UCSD-AML1 (cell line): Measurements from ENCODE around the gene DISC1.
"Not testable (repeated sequence)": the region's sequence is repeated elsewhere in the genome, so short reads cannot be mapped to it uniquely, and the experiment has no call there.

Experiments
- DNase-seq: peaks from one replicate; lab custom pipeline; 2025; ENCODE audit not compliant: unreplicated experiment; lab: John Stamatoyannopoulos, UW

Gene DISC1

DNA sequence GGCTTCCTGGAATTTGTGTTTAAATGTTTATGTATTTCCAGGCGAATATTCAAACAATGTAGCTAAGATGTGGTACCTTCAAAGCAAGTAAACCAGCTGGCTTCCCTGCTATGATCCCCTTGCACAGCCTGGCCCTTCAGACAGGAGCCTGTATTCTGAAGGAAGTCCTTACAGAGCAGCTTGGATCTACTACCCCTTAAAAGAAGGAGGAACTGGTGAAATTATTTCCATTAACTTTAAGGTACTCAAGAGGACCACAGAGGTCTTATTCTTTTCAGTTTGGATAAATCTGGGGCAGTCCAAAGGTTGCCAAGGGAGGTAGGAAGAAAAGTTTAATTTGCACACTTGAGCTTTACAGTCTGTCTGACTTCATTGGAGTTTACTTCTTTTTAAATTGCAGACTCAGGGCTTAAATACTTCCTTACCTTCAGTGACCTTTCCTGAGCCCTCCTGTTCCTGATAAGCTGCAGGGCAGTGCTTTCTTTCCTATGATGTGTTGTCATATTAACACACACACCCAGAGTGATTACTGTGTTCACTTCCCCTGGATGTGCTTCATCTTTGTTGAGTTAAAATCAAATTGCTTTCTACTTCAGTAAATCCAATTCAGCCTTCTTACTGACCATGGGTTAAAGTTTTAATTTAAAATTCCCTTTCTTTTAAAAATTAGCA is 40.5 kb downstream of the DISC1 start:
- DNase-seq, result no peak

DNA sequence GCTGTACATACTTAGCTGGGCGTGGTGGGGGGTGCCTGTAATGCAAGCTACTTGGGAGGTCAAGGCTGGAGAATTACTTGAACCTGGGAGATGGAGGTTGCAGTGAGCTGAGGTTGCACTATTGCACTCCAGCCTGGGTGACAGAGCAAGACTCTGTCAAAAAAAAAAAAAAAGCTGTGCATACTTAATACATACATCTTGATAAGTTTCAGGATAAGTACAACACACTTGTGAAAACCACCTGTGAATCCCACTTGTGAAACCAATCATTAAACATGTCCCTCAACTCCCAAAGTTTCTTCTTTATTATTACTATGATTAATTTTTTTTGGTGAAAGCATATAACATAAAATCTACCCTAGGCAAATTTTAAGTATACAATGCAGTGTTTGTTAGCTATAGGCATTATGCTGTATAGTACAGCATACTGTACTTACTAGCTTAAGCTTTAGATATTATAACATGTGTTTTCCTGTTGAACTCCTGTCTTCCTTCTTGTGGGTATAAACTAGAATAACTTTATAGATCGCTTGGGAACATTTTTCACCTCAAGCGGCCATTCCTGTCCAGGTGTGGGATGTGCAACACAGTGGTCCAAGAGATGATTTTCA is 41.4 kb downstream of the DISC1 start:
- no peak for DNase-seq

DNA sequence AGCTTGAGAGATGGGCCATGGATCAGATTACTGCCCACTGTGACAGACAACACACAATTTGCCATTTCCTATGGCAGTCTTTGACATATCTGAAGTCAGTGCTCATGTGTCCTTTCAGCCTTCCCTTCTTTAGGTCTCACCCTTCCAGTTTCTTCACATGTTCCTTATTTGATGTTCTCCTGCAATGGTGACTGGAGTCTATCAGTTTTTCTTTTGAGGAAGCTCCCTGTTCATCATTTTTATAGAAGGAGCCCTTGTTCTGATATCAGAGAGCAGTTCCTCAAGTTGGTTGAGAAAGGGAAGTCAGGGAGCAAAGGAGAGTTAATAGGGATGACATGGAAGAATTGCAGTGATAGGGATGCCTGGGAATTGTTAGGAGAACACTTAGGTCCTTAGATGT is 42.2 kb downstream of the DISC1 start:
- DNase-seq, result no peak

DNA sequence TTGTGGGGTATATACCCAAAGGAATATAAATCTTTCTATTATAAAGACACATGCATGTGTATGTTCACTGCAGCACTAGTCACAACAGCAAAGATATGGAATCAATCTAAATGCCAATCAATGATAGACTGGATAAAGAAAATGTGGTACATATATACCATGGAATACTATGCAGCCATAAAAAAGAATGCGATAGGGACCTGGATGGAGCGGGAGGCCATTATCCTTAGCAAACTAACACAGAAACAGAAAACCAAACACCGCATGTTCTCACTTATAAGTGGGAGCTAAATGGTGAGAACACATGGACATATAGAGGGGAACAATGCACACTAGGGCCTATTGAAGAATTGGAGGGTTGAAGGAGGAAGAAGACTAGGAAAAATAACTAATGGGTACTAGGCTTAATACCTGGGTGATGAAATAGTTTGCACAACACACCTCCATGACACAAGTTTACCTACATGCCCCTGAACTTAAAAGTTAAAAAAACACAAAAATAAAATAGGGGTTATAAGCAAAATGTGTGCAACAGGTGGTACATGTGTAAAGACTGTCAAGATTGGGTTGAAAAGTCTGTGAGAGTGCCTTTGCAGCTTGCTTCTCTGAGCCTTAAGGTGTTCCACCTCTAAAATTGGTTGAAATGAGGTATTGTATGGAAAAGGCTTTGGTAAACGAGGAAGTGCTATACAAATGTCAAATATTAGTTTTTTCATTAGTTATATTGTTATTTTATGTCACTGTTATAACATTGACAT is 43.5 kb downstream of the DISC1 start:
- DNase-seq, result not testable (repeated sequence)

DNA sequence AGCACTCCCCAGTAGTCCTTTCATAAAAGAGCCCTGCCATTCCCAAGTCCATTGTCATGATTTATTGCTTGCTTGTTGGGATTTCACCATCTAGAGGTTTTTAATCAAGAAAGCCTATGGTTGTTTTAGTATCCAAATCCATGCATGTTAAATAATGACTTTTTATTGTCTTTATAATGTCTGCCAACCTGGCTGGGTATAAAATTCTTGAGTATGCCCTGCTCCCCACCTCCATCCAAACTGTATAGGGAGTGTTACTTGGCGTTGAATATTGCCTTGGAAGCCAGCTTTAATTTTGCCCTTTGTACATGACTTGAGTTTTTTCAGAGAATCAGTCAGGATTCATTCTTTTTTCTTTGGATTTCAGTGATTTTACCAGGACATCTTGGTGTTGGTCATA is 44.2 kb downstream of the DISC1 start:
- DNase-seq, result no peak

DNA sequence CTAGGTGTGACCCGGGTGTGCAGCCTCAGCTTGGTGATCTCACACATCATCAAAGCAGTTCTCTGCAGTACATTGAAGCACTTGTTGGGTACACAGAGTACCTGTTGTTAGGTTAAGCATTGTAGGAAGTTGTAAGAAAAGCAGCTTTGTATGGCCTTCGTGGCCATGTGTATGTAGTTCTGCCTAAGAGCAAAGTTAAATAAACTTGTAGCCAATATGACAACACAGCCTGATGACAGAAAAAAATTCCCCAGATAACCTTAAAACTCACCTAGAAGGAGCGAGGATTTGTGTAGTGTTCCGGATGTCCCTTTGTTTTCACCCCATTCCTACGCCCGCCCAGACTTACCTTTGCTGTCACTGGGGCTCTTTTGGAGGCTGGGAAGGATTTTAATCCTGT is 48.0 kb downstream of the DISC1 start:
- no peak for DNase-seq

DNA sequence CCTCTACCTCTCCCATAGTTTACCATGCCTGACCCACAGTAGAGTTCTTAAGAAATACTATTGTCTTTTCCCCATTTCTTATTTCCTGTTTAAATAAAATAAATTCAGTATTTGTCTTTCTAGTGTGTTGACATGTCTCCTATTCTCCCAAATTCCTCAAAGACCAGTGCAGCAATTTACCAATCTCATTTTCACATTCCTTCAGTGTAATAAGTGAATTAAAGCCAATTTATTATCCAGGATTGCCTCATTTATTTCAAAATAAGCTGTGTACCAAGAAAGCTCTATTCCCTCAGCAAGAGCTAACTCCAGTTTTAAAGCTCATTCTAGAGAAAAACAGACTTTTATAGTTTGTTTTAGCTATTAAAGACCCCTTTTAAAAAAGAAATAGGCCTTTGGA is 49.9 kb downstream of the DISC1 start:
- no peak for DNase-seq

DNA sequence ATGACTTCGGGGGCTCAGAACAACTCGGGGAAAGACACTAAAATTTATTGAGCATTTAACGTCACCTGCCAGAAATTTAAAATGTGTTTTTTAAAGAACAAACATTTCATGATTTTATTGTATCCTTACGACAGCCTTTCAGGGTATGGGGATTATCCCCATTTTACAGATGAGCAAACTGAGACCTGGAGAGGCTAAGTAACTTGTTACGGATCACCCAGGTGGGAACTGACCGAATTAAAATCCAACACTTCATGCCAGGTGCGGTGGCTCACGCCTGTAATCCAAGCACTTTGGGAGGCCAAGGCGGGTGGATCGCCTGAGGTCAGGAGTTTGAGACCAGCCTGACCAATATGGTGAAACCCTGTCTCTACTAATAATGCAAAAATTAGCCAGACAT is 50.9 kb downstream of the DISC1 start:
- no peak for DNase-seq

DNA sequence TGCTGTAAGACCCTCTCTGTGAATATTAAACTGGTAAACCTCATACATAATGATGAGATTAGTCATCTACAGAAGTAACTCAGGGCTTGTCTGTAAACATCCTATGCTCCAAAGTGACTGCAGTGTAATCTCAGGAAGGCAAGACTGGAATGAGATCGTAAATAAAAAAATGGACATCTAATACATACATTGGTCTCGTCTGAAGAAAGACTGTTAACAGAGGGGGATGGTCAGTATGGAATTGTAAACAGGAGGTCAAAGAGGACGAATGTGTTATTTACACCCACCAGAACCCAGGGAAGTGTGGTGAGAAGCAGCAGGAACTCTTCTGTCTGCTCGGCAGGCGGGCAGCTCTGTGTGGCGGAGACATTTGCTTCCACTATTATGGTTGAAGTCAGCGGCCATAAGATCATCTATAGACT is 51.4 kb downstream of the DISC1 start:
- DNase-seq, result no peak

DNA sequence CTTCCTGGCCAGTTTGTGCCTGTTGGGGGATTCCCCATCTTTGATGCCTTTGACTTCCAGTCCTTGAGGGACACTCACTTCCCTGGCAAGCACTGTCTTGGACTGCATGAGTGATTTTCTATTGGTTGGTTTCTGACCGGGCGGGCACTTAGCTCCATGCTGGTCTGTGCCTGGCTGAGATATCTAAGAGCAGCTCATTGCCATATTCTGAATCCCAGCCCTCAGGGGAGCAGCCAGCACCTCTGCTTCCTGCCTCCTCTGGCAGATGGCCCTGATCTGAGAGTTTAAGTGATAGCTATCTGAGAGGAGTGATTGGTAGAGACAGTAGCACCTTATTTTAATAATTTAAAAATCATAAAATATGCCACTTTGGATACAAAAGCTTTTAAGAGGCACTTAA is 52.5 kb downstream of the DISC1 start:
- DNase-seq, result no peak

DNA sequence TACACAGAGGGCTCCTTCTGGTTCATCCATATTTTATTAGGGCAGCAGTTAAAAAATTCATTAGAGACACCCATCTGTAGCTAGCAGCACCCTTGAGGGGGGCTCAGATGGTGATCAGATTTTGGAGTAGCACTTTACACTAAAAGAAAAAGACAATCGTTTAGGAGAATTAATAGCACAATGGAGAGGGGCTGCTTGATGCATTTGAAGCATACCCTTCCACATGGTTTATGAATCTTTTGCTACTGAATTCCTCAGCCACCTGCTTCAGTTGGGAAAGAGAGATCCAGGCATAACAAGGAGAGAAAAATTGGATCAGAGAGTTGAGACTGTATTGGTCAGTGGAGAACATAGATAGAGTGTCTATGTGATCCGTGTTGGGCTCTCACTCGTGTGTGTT is 54.4 kb downstream of the DISC1 start:
- no peak for DNase-seq

DNA sequence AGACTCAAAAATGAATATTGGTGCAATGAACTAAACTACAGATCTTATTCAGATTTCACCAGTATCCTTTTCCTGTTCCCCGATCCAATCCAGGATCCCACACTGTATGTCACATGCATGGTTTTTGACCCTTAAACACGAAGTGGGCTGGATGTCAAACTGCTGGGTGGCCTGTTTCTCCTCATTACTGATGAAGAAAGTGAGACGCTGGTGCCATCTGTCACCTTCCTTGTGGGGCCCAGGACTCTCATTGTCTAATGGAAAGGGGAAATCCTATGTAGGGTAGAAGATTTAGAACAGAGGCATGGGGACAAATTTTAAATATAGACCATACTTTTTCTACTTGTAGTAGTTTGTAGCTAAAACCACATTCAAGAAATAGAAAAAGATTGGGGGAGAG is 56.2 kb downstream of the DISC1 start:
- no peak for DNase-seq

DNA sequence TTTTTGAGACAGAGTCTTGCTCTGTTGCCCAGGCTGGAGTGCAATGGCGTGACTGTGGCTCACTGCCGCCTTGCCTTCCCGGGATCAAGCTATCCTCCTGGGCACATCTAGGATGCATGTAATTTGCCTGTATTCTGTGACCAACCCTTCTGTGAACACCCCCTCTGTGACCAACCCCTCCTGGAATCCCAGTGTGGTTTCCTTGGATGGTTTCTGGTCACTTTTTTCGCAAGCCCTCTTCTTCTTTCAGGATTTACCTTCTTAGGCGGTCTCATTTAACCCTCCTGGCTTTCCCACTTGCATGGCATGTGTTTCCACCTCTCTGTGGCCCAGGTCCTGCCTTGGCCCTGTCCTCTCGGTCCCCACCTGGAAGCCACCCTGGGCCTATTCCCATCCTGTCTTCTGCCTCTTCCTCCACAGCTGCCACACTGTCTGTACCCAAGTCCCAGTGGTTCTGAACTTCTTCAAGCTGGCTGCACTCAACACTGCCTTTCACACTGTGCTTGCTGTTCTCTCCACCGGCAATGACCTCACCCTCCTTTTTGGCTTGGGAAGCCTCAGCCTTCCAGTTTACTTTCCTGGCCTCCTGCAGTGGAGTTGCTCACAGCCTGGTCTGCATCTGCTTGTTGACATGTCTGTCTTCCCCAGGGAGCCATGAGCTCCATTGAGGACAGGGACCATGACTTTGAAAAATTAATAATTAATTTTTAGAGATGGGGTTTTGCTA is 57.0 kb downstream of the DISC1 start:
- no peak for DNase-seq

DNA sequence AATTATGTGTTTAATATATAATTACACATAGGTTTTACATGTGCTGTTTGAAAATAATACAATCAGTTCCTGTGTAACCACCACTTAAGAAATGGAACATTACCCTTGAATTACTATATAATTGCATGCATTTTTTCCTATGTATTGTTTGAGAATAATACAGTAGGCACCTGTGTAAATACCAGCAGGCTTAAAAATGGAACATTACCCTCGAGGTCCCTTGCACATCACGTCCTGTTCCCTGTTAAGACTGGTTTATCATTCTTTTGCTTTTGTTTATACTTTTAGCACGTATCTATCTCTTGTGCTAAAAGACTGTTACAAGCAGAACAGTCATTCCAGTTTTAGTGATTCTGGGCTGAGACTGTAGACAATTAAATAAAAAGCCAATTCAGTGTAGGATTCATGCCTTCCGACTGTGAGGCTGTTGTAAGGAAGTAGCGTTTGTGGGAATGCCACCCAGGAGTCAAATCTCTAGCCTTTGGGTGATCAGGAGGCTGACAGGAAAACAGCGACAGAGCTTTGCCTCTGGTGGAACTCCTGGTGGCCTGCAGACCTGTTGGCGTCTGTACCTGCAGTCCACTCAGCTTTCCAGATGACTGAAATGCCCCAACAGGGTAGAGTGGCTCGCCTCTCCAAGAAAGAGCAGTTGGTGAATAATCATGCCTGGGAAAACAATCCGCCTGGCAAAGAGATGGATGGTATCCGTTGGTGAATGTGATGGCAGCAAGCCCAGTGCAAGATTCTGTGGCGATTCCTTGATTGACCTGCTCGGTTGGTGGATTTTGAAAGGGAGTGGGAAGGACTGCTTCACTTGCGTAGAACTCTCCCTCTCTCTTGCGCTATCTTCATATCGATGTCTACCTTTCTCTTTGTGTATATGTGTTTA is 58.0 kb downstream of the DISC1 start:
- DNase-seq, result no peak

DNA sequence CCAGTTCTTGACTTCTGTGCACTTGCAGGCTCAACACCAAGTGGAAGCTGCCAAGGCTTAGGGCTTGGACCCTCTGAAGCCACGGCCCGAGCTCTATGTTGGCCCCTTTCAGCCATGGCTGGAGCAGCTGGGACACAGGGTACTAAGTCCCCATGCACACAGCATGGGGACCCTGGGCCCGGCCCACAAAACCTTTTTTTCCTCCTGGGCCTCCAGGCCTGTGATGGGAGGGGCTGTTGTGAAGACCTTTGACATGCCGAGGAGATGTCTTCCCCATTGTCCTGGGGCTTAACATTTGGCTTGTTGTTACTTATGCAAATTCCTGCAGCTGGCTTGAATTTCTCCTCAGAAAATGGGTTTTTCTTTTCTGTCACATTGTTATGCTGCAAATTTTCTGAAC is 59.8 kb downstream of the DISC1 start:
- DNase-seq, result no peak

DNA sequence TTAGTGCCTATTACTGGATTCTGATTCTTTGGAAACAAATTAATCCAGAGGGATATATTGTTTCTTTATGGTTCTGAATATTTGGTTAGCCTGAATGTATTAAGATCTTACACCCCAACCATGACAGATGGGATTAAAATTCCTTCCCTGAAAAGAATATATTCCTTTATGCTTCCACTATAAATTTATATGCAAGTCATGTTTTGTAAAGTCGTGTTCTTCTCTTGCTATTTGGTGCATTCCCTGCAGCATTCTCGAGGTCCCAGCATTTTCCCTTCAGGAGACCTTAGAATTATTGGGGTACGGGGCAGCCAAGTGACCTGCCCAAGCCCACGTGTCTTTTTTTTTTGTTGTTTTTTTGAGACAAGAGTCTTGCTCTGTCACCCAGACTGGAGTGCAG is 62.4 kb downstream of the DISC1 start:
- DNase-seq, result no peak

DNA sequence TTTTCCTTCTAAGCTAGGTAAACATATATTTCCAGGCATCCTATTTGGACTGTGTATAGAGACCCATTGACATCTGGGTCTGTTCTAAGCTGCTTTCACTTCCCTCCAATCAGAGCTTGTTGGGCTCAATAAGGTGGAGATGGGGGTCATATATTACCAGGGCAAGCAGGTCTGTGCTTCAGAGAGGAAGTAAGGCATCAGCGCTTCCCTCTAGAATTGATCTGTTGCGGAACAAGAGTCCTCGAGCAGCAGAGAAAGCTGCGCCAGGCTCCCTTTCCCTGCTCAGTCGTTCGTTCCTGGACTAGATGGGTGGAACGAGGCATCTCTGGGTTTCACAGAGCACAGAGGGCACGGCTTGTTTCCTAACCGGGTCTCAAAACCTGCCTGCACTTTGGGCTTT is 63.5 kb downstream of the DISC1 start:
- no peak for DNase-seq

DNA sequence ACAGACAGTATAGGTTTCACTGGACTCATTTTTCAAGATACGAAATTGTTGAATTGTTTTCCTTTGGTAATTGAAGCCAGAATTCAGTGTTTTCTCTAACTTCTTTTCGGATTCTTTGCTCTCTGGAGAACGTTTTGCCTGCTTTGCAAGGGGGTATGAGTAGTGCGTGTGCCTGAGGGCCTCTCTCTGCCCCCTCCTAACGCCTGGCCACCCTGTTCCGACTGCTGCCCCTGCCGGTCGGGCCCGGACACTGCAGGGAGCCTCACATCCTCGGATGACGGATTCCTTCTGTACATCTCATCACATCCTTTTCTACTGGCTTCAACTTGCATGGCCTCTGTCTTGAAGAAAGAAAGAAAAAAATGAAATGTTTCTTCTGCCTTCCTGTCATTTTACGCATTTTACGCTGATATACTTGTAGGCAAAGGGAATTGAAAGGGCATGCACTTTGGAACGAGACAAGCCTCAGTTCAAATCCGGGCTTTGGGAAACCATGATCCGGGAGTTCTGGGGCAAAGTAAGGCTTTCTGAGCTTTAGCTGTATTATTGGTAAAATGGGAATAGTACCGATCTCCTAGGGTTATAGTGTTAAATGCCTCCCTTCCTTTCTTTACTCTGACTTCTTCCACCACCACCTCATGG is 65.1 kb downstream of the DISC1 start:
- DNase-seq, result no peak

DNA sequence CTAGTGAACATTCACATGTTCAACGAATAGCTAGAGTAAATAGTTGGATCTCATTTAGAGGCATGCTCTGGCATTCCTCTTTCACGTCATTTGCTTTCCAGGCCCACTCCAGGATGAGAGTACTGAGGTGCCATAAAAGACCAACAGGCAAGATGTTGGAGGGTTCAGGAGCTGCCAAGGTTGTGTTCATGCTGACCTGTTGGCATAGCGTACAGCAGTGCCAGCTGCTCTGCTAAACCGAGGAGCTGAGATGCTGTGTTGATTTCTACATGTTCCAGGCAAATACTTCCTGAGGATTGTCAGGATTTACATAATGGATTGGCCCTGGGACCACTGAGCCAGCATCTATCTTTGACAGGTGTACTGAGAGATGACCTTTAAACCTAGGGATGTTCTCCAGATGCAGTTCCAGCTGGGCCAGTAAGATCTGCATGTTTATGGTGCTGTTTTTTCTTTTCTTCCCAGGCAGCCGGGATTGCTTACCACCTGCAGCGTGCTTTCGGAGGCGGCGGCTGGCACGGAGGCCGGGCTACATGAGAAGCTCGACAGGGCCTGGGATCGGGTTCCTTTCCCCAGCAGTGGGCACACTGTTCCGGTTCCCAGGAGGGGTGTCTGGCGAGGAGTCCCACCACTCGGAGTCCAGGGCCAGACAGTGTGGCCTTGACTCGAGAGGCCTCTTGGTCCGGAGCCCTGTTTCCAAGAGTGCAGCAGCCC is 66.9 kb downstream of the DISC1 start:
- DNase-seq, result no peak

DNA sequence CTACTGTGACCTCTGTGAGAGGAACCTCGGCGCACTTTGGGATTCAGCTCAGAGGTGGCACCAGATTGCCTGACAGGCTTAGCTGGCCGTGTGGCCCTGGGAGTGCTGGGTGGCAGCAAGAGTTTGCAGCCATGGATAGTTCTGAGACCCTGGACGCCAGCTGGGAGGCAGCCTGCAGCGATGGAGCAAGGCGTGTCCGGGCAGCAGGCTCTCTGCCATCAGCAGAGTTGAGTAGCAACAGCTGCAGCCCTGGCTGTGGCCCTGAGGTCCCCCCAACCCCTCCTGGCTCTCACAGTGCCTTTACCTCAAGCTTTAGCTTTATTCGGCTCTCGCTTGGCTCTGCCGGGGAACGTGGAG is 67.5 kb downstream of the DISC1 start:
- no peak for DNase-seq
